ENCODE results near the gene TMEM86B.

Gene TMEM86B

GRCh38 chr19:55253842-55254624 lies 25.5 kb upstream of the TMEM86B start:
- TF ChIP-seq FOXP2 (optimal IDR thresholded peaks at IDR 0.05; ENCODE audit: borderline replicate concordance, extremely low read depth, extremely low read length, insufficient read depth) (no peak), TAF1 (IDR thresholded peaks at IDR 0.05; ENCODE audit: borderline replicate concordance, insufficient read depth, low read length) (no peak), SIN3A (IDR thresholded peaks at IDR 0.05; ENCODE audit: borderline replicate concordance, insufficient read depth, low read length) (no peak), POLR2AphosphoS5 (IDR thresholded peaks at IDR 0.05; ENCODE audit: low read depth, low read length) (no peak)
- TF ChIP-seq, protein P1, sequence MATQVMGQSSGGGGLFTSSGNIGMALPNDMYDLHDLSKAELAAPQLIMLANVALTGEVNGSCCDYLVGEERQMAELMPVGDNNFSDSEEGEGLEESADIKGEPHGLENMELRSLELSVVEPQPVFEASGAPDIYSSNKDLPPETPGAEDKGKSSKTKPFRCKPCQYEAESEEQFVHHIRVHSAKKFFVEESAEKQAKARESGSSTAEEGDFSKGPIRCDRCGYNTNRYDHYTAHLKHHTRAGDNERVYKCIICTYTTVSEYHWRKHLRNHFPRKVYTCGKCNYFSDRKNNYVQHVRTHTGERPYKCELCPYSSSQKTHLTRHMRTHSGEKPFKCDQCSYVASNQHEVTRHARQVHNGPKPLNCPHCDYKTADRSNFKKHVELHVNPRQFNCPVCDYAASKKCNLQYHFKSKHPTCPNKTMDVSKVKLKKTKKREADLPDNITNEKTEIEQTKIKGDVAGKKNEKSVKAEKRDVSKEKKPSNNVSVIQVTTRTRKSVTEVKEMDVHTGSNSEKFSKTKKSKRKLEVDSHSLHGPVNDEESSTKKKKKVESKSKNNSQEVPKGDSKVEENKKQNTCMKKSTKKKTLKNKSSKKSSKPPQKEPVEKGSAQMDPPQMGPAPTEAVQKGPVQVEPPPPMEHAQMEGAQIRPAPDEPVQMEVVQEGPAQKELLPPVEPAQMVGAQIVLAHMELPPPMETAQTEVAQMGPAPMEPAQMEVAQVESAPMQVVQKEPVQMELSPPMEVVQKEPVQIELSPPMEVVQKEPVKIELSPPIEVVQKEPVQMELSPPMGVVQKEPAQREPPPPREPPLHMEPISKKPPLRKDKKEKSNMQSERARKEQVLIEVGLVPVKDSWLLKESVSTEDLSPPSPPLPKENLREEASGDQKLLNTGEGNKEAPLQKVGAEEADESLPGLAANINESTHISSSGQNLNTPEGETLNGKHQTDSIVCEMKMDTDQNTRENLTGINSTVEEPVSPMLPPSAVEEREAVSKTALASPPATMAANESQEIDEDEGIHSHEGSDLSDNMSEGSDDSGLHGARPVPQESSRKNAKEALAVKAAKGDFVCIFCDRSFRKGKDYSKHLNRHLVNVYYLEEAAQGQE (IDR thresholded peaks at IDR 0.05; ENCODE audit: insufficient read depth in 1 of 2, low read depth in 2 of 2, low read length in 2 of 2): no peak

GRCh38 chr19:55252760-55253663 lies 24.4 kb upstream of the TMEM86B start:
- TF ChIP-seq POLR2AphosphoS5 (IDR thresholded peaks at IDR 0.05; ENCODE audit: low read depth, low read length) (no peak), SIN3A (IDR thresholded peaks at IDR 0.05; ENCODE audit: borderline replicate concordance, insufficient read depth, low read length) (no peak), TAF1 (IDR thresholded peaks at IDR 0.05; ENCODE audit: borderline replicate concordance, insufficient read depth, low read length) (no peak), FOXP2 (optimal IDR thresholded peaks at IDR 0.05; ENCODE audit: borderline replicate concordance, extremely low read depth, extremely low read length, insufficient read depth) (no peak)
- TF ChIP-seq, protein P1 (IDR thresholded peaks at IDR 0.05; ENCODE audit: insufficient read depth in 1 of 2, low read depth in 2 of 2, low read length in 2 of 2): no peak

DNA sequence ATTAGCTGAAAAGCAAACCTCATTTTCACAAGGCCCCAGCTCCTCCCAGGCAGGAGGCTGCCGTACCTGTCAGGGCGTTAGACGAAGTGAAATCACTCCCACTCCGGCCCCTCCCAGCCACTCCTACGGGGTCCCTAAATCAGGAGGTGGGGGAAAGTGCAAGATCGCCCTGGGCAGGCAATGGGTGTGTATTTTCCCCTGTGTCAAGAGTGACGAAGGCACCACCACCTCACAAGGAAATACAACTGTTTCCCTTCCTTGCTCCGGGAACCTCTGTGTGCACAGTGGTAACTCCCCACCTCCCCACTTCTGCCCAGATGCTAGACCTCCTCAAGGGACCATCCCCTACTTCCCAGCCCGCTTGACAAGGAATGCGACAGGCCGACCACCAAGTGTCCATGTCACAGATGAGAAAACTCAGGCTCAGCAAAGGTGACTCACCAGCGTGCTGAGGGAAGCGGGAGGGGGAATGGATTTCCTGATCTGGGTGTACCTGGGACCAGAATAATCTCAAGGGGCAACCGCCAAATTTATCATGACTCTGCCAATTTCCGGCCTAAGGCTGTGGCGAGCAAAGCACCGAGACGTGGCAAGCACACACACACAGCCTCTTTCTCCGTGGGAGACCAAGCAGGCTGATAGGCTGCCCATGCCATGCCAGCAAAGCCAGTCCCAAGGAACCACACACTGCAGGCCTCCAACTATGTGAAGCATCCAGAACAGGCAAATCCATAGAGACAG lies 22.9 kb upstream of the TMEM86B start:
- TF ChIP-seq SIN3A (IDR thresholded peaks at IDR 0.05; ENCODE audit: borderline replicate concordance, insufficient read depth, low read length): no peak

GRCh38 chr19:55250262-55251036 lies 21.9 kb upstream of the TMEM86B start:
- TF ChIP-seq, protein P1 (IDR thresholded peaks at IDR 0.05; ENCODE audit: insufficient read depth in 1 of 2, low read depth in 2 of 2, low read length in 2 of 2): no peak
- TF ChIP-seq SIN3A (IDR thresholded peaks at IDR 0.05; ENCODE audit: borderline replicate concordance, insufficient read depth, low read length) (no peak), POLR2AphosphoS5 (IDR thresholded peaks at IDR 0.05; ENCODE audit: low read depth, low read length) (no peak), TAF1 (IDR thresholded peaks at IDR 0.05; ENCODE audit: borderline replicate concordance, insufficient read depth, low read length) (no peak), FOXP2 (optimal IDR thresholded peaks at IDR 0.05; ENCODE audit: borderline replicate concordance, extremely low read depth, extremely low read length, insufficient read depth) (no peak)
